NT2/D1 (cell line): ENCODE measurements around the gene IGFBP5.

ENCODE experiments used
- YY1 ChIP-seq: IDR thresholded peaks from 2 replicates; pipeline ENCODE4 v1.6.1; 2011; ENCODE audit not compliant: insufficient read length, insufficient read depth
- ZNF274 ChIP-seq: IDR thresholded peaks from 2 replicates; pipeline ENCODE4 v1.6.1; 2011; ENCODE audit warnings: mild to moderate bottlenecking, low read depth, low read length

GRCh38 chr2:216622526-216622925 is 72.8 kb downstream of the IGFBP5 start:
- no peak for TF ChIP-seq ZNF274
- no peak for TF ChIP-seq YY1
